T-helper 2 cell treated with Interferon-gamma antibody and Interleukin-4, amounts not matched to agents 5 μg/mL and 100 μg/mL, for 36 hours (primary cell): Measurements from ENCODE around the gene TYMP.

Source experiments
- DNase-seq: peaks from one replicate; pipeline ENCODE4 v3.0.0; 2021; ENCODE audit warnings: low spot score
- H3K27ac Mint-ChIP-seq: one replicate; pipeline ENCODE4 v1.8.0; 2021; ENCODE audit warnings: mild to moderate bottlenecking, mixed read lengths
- H3K27me3 Mint-ChIP-seq: one replicate; pipeline ENCODE4 v1.8.0; 2021; ENCODE audit warnings: low read depth, mixed read lengths
- H3K36me3 Mint-ChIP-seq: one replicate; pipeline ENCODE4 v1.8.0; 2021; ENCODE audit warnings: low read depth, mixed read lengths
- H3K4me1 Mint-ChIP-seq: one replicate; pipeline ENCODE4 v1.8.0; 2021; ENCODE audit warnings: low read depth, mixed read lengths
- H3K4me3 Mint-ChIP-seq: one replicate; pipeline ENCODE4 v1.8.0; 2022; ENCODE audit warnings: mild to moderate bottlenecking, moderate library complexity, mixed read lengths
- H3K9me3 Mint-ChIP-seq: one replicate; pipeline ENCODE4 v1.8.0; 2021; ENCODE audit warnings: mixed read lengths

Gene TYMP

GRCh38 chr22:50529897-50530579, at the start of gene TYMP:
Gene TYMP (minus strand): TSS chr22:50530012. CDS start chr22:50529709, 303 bp downstream.
- peak; percentile 82 for DNase-seq
- H3K4me1 Mint-ChIP-seq, result peaks cover 41% of the 10 kb centered on the region

GRCh38 chr22:50578776-50579310, 49.0 kb upstream of the TYMP start:
- H3K27me3 Mint-ChIP-seq, result no peaks in the 10 kb centered on the region
- H3K4me3 Mint-ChIP-seq, result no peak overlapping the region
- H3K4me1 Mint-ChIP-seq, result peaks cover 12% of the 10 kb centered on the region
- no peak overlapping the region for H3K27ac Mint-ChIP-seq
- H3K36me3 Mint-ChIP-seq, result peaks cover 27% of the 10 kb centered on the region
- DNase-seq, result no peak
- no peaks in the 10 kb centered on the region for H3K9me3 Mint-ChIP-seq

More at GRCh38 chr22:50529897-50530579, at the start of gene TYMP:
- Mint-ChIP-seq H3K27ac (peak within 1 kb of the TSS; percentile 99), H3K27me3 (no peaks in the 10 kb centered on the region), H3K4me3 (peak within 1 kb of the TSS; percentile 94), H3K36me3 (peaks cover 13% of the 10 kb centered on the region), H3K9me3 (no peaks in the 10 kb centered on the region)

GRCh38 chr22:50577987-50578775, 48.4 kb upstream of the TYMP start, which contains the start of gene CPT1B:
Gene CPT1B (minus strand): TSS chr22:50578427. CDS start chr22:50577915, 512 bp downstream.
- no peaks in the 10 kb centered on the region for H3K9me3 Mint-ChIP-seq
- H3K36me3 Mint-ChIP-seq, result peaks cover 27% of the 10 kb centered on the region
- H3K27ac Mint-ChIP-seq, result no peak within 1 kb of the TSS
- no peak for DNase-seq
- H3K4me3 Mint-ChIP-seq, result peak within 1 kb of the TSS; percentile 6
- H3K27me3 Mint-ChIP-seq, result no peaks in the 10 kb centered on the region
- peaks cover 7% of the 10 kb centered on the region for H3K4me1 Mint-ChIP-seq

GRCh38 chr22:50577697-50577986, 47.8 kb upstream of the TYMP start:
- no peaks in the 10 kb centered on the region for H3K27me3 Mint-ChIP-seq
- peak overlapping the region; percentile 6 for H3K4me3 Mint-ChIP-seq
- no peak overlapping the region for H3K27ac Mint-ChIP-seq
- no peaks in the 10 kb centered on the region for H3K9me3 Mint-ChIP-seq
- no peak for DNase-seq
- peaks cover 27% of the 10 kb centered on the region for H3K36me3 Mint-ChIP-seq
- H3K4me1 Mint-ChIP-seq, result peaks cover 7% of the 10 kb centered on the region

GRCh38 chr22:50576806-50577696, 47.2 kb upstream of the TYMP start:
- Mint-ChIP-seq H3K9me3 (no peaks in the 10 kb centered on the region), H3K36me3 (peaks cover 31% of the 10 kb centered on the region), H3K27ac (no peak overlapping the region), H3K4me1 (peaks cover 7% of the 10 kb centered on the region), H3K27me3 (no peaks in the 10 kb centered on the region), H3K4me3 (peak overlapping the region; percentile 6)
- DNase-seq, result no peak

GRCh38 chr22:50576070-50576469, 46.3 kb upstream of the TYMP start:
- H3K4me3 Mint-ChIP-seq, result no peak overlapping the region
- H3K36me3 Mint-ChIP-seq, result peaks cover 31% of the 10 kb centered on the region
- no peak for DNase-seq
- peaks cover 3% of the 10 kb centered on the region for H3K4me1 Mint-ChIP-seq
- H3K27ac Mint-ChIP-seq, result no peak overlapping the region
- no peaks in the 10 kb centered on the region for H3K27me3 Mint-ChIP-seq
- H3K9me3 Mint-ChIP-seq, result no peaks in the 10 kb centered on the region

- H3K4me3 Mint-ChIP-seq, result no peak overlapping the region
- peaks cover 33% of the 10 kb centered on the region for H3K36me3 Mint-ChIP-seq
- no peak overlapping the region for H3K27ac Mint-ChIP-seq
- no peaks in the 10 kb centered on the region for H3K27me3 Mint-ChIP-seq
- no peaks in the 10 kb centered on the region for H3K9me3 Mint-ChIP-seq
- no peak for DNase-seq
- H3K4me1 Mint-ChIP-seq, result peaks cover 3% of the 10 kb centered on the region
These were observed 45.7 kb upstream of the TYMP start for GRCh38 chr22:50575426-50575941.

- H3K27me3 Mint-ChIP-seq, result no peaks in the 10 kb centered on the region
- H3K4me1 Mint-ChIP-seq, result peaks cover 3% of the 10 kb centered on the region
- no peak overlapping the region for H3K4me3 Mint-ChIP-seq
- H3K36me3 Mint-ChIP-seq, result peaks cover 33% of the 10 kb centered on the region
- no peak overlapping the region for H3K27ac Mint-ChIP-seq
- DNase-seq, result no peak
- H3K9me3 Mint-ChIP-seq, result no peaks in the 10 kb centered on the region
These were observed 44.6 kb upstream of the TYMP start for GRCh38 chr22:50574383-50574755.

GRCh38 chr22:50573491-50574382, 43.9 kb upstream of the TYMP start:
- DNase-seq, result no peak
- Mint-ChIP-seq H3K4me3 (no peak overlapping the region), H3K36me3 (peaks cover 32% of the 10 kb centered on the region), H3K27me3 (no peaks in the 10 kb centered on the region), H3K4me1 (peaks cover 3% of the 10 kb centered on the region), H3K27ac (no peak overlapping the region), H3K9me3 (no peaks in the 10 kb centered on the region)

- Mint-ChIP-seq H3K4me3 (no peak overlapping the region), H3K36me3 (peaks cover 33% of the 10 kb centered on the region), H3K27ac (no peak overlapping the region), H3K27me3 (no peaks in the 10 kb centered on the region), H3K4me1 (peaks cover 3% of the 10 kb centered on the region), H3K9me3 (no peaks in the 10 kb centered on the region)
- no peak for DNase-seq
These were observed 43.2 kb upstream of the TYMP start for GRCh38 chr22:50572965-50573364.

GRCh38 chr22:50571264-50572175, 41.7 kb upstream of the TYMP start:
- H3K27ac Mint-ChIP-seq, result no peak overlapping the region
- H3K36me3 Mint-ChIP-seq, result peaks cover 29% of the 10 kb centered on the region
- H3K4me3 Mint-ChIP-seq, result no peak overlapping the region
- H3K4me1 Mint-ChIP-seq, result no peaks in the 10 kb centered on the region
- H3K9me3 Mint-ChIP-seq, result no peaks in the 10 kb centered on the region
- DNase-seq, result no peak
- H3K27me3 Mint-ChIP-seq, result no peaks in the 10 kb centered on the region

GRCh38 chr22:50570861-50571260, 41.0 kb upstream of the TYMP start:
- Mint-ChIP-seq H3K9me3 (no peaks in the 10 kb centered on the region), H3K4me3 (no peak overlapping the region), H3K27ac (no peak overlapping the region), H3K36me3 (peaks cover 29% of the 10 kb centered on the region), H3K27me3 (no peaks in the 10 kb centered on the region), H3K4me1 (no peaks in the 10 kb centered on the region)
- no peak for DNase-seq
